Fibroblast of the aortic adventitia (primary cell): ENCODE data around the gene ASF1B. TPM values are rescaled to one million over a fixed set of nuclear protein-coding genes. Genes with fewer than 3 reads are reported as not detected.

Experiments used
- DNase-seq: peaks from one replicate; pipeline ENCODE4 v3.0.0-alpha.2; 2010; ENCODE audit warnings: low read depth
- H3K4me3 ChIP-seq: 2 replicates; pipeline ENCODE4 v1.5.1; 2011; ENCODE audit warnings: low read depth, mild to moderate bottlenecking, control low read depth, low read length, moderate library complexity
- CTCF ChIP-seq: IDR thresholded peaks from 2 replicates; pipeline ENCODE4 v1.5.1; 2011; ENCODE audit warnings: mild to moderate bottlenecking, low read length, control low read depth, inconsistent platforms; ENCODE audit not compliant: insufficient read depth
- total RNA-seq: library from RNA; depleted of rRNA; stranded (reverse); fragments of >200 nt; gene quantifications from 2 replicates; pipeline ENCODE4 v1.2.3, GENCODE V29; 2012; ENCODE audit warnings: low replicate concordance

The ASF1B gene
- total RNA-seq, 1 donor: 32.3 TPM

- H3K4me3 ChIP-seq: no peak overlapping the region
- TF ChIP-seq CTCF: no peak
- DNase-seq: no peak
These were observed 34.2 kb downstream of the ASF1B start for GRCh38 chr19:14102102-14102696.

- no peak overlapping the region for H3K4me3 ChIP-seq
- no peak for DNase-seq
- TF ChIP-seq CTCF: no peak
These were observed 35.3 kb downstream of the ASF1B start for GRCh38 chr19:14101003-14101545.

- no peak for DNase-seq
- H3K4me3 ChIP-seq: no peak overlapping the region
- peak; percentile 26 for TF ChIP-seq CTCF
These were observed 38.7 kb downstream of the ASF1B start for GRCh38 chr19:14097532-14098151.

GRCh38 chr19:14096272-14096992 lies 40.0 kb downstream of the ASF1B start:
- no peak for DNase-seq
- H3K4me3 ChIP-seq: no peak overlapping the region
- TF ChIP-seq CTCF: no peak

- DNase-seq: no peak
- no peak for TF ChIP-seq CTCF
- no peak overlapping the region for H3K4me3 ChIP-seq
These were observed 41.5 kb downstream of the ASF1B start for GRCh38 chr19:14094854-14095253.

GRCh38 chr19:14093117-14093823 lies 43.1 kb downstream of the ASF1B start:
- DNase-seq: no peak
- H3K4me3 ChIP-seq: no peak overlapping the region
- no peak for TF ChIP-seq CTCF
